Lung (tissue), 12 donors: ENCODE data around the gene GARIN3. TPM values are rescaled to one million over a fixed set of nuclear protein-coding genes. Genes with fewer than 3 reads are reported as not detected.

ENCODE experiments used
- ATAC-seq: fragments of 200-7000 bp; cut with Tn5 transposase; one replicate; pipeline ENCODE4 v1.9.1; 2020; ENCODE audit warnings: moderate number of reproducible peaks; ENCODE audit not compliant: insufficient read depth, low FRiP score
- DNase-seq, 3 donors: peaks; one replicate each; pipeline ENCODE4 v3.0.0-alpha.2; 2013 to 2017
- H3K27ac ChIP-seq, 2 donors: one replicate each; pipeline ENCODE4 v1.5.1; 2013; ENCODE audit warnings: mild to moderate bottlenecking in 2 of 2, moderate library complexity in 2 of 2, control low read depth in 1 of 2, inconsistent platforms in 1 of 2, low read depth in 1 of 2, low read length in 1 of 2
- H3K27me3 ChIP-seq, 3 donors: one replicate each; pipeline ENCODE4 v1.5.1; 2013; ENCODE audit warnings: low read length in 2 of 3; ENCODE audit not compliant: control insufficient read depth in 3 of 3, insufficient read depth in 3 of 3
- H3K36me3 ChIP-seq, 4 donors: one replicate each; pipeline ENCODE4 v1.5.1; 2013; ENCODE audit warnings: low read length in 4 of 4, mild to moderate bottlenecking in 1 of 4, moderate library complexity in 1 of 4; ENCODE audit not compliant: control insufficient read depth in 4 of 4, insufficient read depth in 4 of 4
- H3K4me1 ChIP-seq, 5 donors: one replicate each; pipeline ENCODE4 v1.5.1; 2013; ENCODE audit warnings: low read length in 5 of 5, mild to moderate bottlenecking in 2 of 5, moderate library complexity in 1 of 5; ENCODE audit not compliant: control insufficient read depth in 5 of 5, insufficient read depth in 5 of 5
- H3K4me3 ChIP-seq: one replicate; pipeline ENCODE4 v1.5.1; 2013; ENCODE audit warnings: mild to moderate bottlenecking, control low read depth, moderate library complexity
- H3K9ac ChIP-seq, 2 donors: one replicate each; pipeline ENCODE4 v1.5.1; 2013; ENCODE audit warnings: low read length in 2 of 2, control low read depth in 1 of 2; ENCODE audit not compliant: insufficient read depth in 1 of 2
- H3K9me3 ChIP-seq, 4 donors: one replicate each; pipeline ENCODE4 v1.5.1; 2013; ENCODE audit warnings: low read length in 3 of 4, mild to moderate bottlenecking in 1 of 4, moderate library complexity in 1 of 4; ENCODE audit not compliant: control insufficient read depth in 4 of 4, insufficient read depth in 3 of 4
- CTCF ChIP-seq: IDR thresholded peaks from 2 replicates; pipeline ENCODE4 v1.5.1; 2012; ENCODE audit warnings: mild to moderate bottlenecking; ENCODE audit errors: control extremely low read depth, extremely low read depth
- WGBS, 2 donors: extraction: QIAGEN DNeasy Blood & Tissue Kit; methylation state at CpG; one replicate each; pipeline ENCODE4 v1.1.7; 2013; 5-methylcytosine and 5-hydroxymethylcytosine counted together
- polyA plus RNA-seq, 2 donors: library from polyadenylated mRNA; stranded (reverse); fragments of 200-250 nt; gene quantifications; one replicate each; pipeline ENCODE4 v1.2.1, GENCODE V29; 2013
- total RNA-seq, 2 donors: library from RNA; depleted of rRNA in 1 of 2; stranded (reverse); fragments of >200 nt in 1 of 2; gene quantifications; one replicate each; pipeline ENCODE4 v1.2.1, GENCODE V29; 2014 to 2021
- donor health status: control.
- donor health status: control.
- donor health status: Bipolar disorder and iron deficiency.
- donor health status: healthy.
- donor health status: DM: yes; HTN: yes; CAD: no.

Gene GARIN3
- total and polyA plus RNA-seq, 4 donors = not detected

DNA sequence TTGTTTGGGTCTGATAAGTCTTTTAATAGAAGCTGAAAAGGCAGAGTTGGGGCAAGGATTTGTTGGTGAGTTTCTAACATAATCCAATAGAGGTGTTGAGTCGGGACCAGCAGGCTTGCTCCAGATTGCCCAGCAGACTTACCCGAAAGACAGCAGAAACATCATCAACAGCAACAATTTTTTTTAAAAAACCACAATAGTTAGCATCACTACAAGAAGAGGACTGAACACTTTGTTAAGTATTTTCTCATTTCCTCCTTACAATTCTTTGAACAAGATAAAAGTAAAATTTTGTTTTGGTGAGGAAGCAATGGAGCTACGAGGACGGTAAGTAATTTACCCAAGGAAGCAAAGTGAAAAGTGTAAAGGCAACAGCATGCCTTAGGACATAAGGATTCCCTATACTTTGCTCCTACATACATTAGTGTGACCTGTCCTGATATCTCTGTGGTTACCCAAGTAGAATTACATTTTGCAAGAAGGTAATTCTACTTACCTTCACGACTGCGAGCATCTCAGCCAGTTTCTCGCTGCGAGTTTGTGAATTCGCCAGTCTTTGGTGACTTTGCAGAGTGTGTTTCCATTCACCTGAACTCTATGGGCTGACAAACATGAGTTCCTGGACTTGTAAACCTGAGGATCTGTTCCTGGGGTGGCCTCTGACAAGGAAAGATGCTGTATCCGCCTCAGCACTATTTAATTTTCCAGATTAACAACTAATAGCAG lies 27.8 kb upstream of the GARIN3 start:
- no peak for TF ChIP-seq CTCF
- no peak overlapping the region for H3K9ac ChIP-seq
- no peak for ATAC-seq
- H3K27me3 ChIP-seq = peaks cover 0 to 3% (median 3%) of the 10 kb centered on the region in 3 donors
- no peak overlapping the region for H3K27ac ChIP-seq
- no peaks in the 10 kb centered on the region for H3K4me1 ChIP-seq
- no peaks in the 10 kb centered on the region for H3K36me3 ChIP-seq
- no peak for DNase-seq
- H3K4me3 ChIP-seq = no peak overlapping the region
- no peaks in the 10 kb centered on the region for H3K9me3 ChIP-seq
- 83 to 94% methylated on average over 10 of the region's 10 CpGs for WGBS, 2 donors

DNA sequence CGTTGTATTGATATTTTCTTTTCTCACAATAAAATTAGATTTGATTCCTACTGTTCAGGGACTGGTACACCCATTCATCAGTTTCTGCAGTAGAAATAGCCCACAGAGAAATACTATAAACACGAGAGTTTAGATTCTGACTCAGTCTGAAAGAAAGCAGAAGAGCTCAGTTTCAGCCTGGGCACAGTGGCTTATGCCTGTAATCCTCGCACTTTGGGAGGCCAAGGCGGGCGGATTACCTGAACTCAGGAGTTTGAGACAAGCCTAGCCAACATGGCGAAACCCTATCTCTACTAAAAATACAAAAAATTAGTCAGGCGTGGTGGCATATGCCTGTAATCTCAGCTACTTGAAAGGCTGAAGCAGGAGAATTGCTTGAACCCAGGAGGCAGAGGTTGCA lies 23.2 kb upstream of the GARIN3 start:
- H3K4me1 ChIP-seq = peaks cover 0 to 2% (median 0%) of the 10 kb centered on the region in 5 donors
- WGBS, 2 donors = 86 to 92% methylated on average over 7 of the region's 7 CpGs
- H3K27ac ChIP-seq = no peak overlapping the region
- no peak overlapping the region for H3K4me3 ChIP-seq
- H3K27me3 ChIP-seq = peaks cover 0 to 3% (median 0%) of the 10 kb centered on the region in 3 donors
- no peaks in the 10 kb centered on the region for H3K36me3 ChIP-seq
- H3K9ac ChIP-seq = no peak overlapping the region
- no peaks in the 10 kb centered on the region for H3K9me3 ChIP-seq
- DNase-seq (no peak), ATAC-seq (no peak)
- TF ChIP-seq CTCF = no peak

GRCh38 chr5:157188270-157188669 lies 22.2 kb upstream of the GARIN3 start:
- ATAC-seq = no peak
- H3K4me1 ChIP-seq = peaks cover 0 to 2% (median 0%) of the 10 kb centered on the region in 5 donors

More at GRCh38 chr5:157188270-157188669, 22.2 kb upstream of the GARIN3 start:
- no peak overlapping the region for H3K4me3 ChIP-seq
- no peak overlapping the region for H3K27ac ChIP-seq
- no peaks in the 10 kb centered on the region for H3K9me3 ChIP-seq
- peaks cover 0 to 2% (median 0%) of the 10 kb centered on the region in 3 donors for H3K27me3 ChIP-seq
- DNase-seq = no peak
- H3K36me3 ChIP-seq = no peaks in the 10 kb centered on the region
- no peak overlapping the region for H3K9ac ChIP-seq
- no peak for TF ChIP-seq CTCF
